ENCODE data around the gene COQ4. TPM values are rescaled to one million over a fixed set of nuclear protein-coding genes. Genes with fewer than 3 reads are reported as not detected.

COQ4 gene
- total and polyA plus RNA-seq, 2 experiments from 2014 or later, result 35.3 to 37.0 TPM

DNA sequence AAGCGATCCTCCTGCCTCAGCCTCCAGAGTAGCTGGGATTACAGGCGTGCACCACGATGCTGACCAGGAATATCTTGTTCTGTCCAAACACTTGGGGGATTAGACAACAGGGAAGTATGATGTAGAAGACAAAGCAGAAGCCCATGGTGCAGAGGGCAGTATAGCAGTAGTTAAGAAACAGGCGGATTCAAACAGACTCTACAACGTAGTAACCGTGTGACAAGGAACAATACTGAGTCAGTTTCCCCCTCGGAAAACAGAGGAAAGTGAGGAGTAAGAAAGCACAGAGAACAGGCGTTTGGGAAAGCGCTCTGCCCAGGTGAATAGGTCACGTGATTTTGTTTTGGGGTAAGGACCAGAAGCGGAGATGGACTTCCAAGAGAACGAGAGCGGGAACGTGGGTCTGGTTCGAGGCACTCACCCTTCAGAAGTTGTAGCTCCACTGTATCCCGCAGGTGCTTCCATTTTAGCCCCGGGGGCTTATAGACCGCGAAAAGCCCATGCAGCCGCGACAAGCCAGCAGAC is 698 bp upstream of the COQ4 start:
- Histone ChIP-seq H3K27me3 (ENCODE audit: insufficient read depth) (no peaks in the 10 kb centered on the region), H3F3A (replicated peaks; ENCODE audit: low read depth) (peaks cover 5% of the 10 kb centered on the region; the same call in 1 of the 2 replicates), H2AFZ (peak overlapping the region; percentile 66), H3K4me2 (peak overlapping the region; percentile 84), H3K4me1 (ENCODE audit: insufficient read depth) (peaks cover 7% of the 10 kb centered on the region), H3K79me2 (replicated peaks; ENCODE audit: insufficient read depth) (peaks cover 18% of the 10 kb centered on the region), H3K36me3 (ENCODE audit: insufficient read depth) (peaks cover 6% of the 10 kb centered on the region), H4K20me1 (replicated peaks; ENCODE audit: insufficient read depth) (no peaks in the 10 kb centered on the region; the same call in none of the 2 replicates), H3K4me3 (peak overlapping the region; percentile 99), H3K9me2 (ENCODE audit: insufficient read depth) (no peaks in the 10 kb centered on the region), H3K27ac (ENCODE audit: low read depth) (peak overlapping the region; percentile 63; the same call in 1 of the 2 replicates)
- TF ChIP-seq STAT1 (IDR thresholded peaks at IDR 0.05; ENCODE audit: unreplicated experiment) (no peak), ZNF331 (CRISPR knock-in tag; IDR thresholded peaks at IDR 0.05; ENCODE audit: low read depth) (no peak), CREB1 (CRISPR knock-in tag; IDR thresholded peaks at IDR 0.05; ENCODE audit: low read depth) (no peak), POLR2AphosphoS5 (IDR thresholded peaks at IDR 0.05; ENCODE audit: low read depth) (no peak), JUNB (IDR thresholded peaks at IDR 0.05; ENCODE audit: unreplicated experiment) (no peak), EZH2phosphoT487 (IDR thresholded peaks at IDR 0.05; ENCODE audit: unreplicated experiment) (no peak), EZH2 (IDR thresholded peaks at IDR 0.05; ENCODE audit: low read depth, unreplicated experiment) (no peak)
- TF ChIP-seq, protein P1, sequence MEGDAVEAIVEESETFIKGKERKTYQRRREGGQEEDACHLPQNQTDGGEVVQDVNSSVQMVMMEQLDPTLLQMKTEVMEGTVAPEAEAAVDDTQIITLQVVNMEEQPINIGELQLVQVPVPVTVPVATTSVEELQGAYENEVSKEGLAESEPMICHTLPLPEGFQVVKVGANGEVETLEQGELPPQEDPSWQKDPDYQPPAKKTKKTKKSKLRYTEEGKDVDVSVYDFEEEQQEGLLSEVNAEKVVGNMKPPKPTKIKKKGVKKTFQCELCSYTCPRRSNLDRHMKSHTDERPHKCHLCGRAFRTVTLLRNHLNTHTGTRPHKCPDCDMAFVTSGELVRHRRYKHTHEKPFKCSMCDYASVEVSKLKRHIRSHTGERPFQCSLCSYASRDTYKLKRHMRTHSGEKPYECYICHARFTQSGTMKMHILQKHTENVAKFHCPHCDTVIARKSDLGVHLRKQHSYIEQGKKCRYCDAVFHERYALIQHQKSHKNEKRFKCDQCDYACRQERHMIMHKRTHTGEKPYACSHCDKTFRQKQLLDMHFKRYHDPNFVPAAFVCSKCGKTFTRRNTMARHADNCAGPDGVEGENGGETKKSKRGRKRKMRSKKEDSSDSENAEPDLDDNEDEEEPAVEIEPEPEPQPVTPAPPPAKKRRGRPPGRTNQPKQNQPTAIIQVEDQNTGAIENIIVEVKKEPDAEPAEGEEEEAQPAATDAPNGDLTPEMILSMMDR (conservative IDR thresholded peaks at IDR 0.05; ENCODE audit: low read depth in 2 of 2), result no peak
- no peak for DNase-seq (ENCODE audit: low spot score)
- peak overlapping the region; percentile 97 for H3K27ac Mint-ChIP-seq
- H3K9me3 Mint-ChIP-seq, result no peaks in the 10 kb centered on the region
- H3K4me3 Mint-ChIP-seq, result peak overlapping the region; percentile 94
- H3K27me3 Mint-ChIP-seq (ENCODE audit: insufficient read depth, low read depth, poor library complexity), result peaks cover 11% of the 10 kb centered on the region
- peaks cover 25% of the 10 kb centered on the region for H3K36me3 Mint-ChIP-seq (ENCODE audit: low read depth)
- H3K4me1 Mint-ChIP-seq, result no peaks in the 10 kb centered on the region
- ATAC-seq, result peak; percentile 25

DNA sequence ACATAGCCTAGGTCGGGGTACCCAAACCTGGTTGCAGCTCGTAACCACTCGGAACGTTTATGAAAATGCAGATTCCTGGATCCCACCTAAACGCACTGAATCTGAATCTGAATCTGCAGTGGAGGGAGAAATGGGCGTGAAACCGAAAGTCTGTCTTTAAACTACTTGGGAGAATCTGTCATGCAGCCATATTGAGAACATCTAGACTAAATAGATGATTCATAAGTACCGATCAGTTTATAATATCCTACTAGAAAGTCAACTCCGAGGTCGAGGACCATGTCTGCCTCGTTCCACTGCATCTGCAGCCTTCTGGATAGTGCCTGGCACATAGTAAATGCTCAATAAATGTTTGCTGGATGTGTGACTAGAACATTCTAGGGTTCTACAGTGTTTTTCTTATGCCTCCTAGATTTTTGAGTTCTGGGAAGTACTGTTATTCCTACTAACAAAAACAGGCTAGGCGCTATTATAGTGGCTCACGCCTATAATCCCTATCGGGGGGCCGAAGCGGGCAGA is 632 bp downstream of the COQ4 start:
- ATAC-seq, result no peak
- H3K79me2 ChIP-seq (replicated peaks; ENCODE audit: insufficient read depth), result peaks cover 18% of the 10 kb centered on the region

More for the DNA sequence above, 632 bp downstream of the COQ4 start:
- peak overlapping the region; percentile 66 for H2AFZ ChIP-seq
- peak overlapping the region; percentile 99 for H3K4me3 ChIP-seq
- no peak for DNase-seq (ENCODE audit: low spot score)
- peaks cover 5% of the 10 kb centered on the region; the same call in 1 of the 2 replicates for H3F3A ChIP-seq (replicated peaks; ENCODE audit: low read depth)
- H3K9me3 Mint-ChIP-seq, result no peaks in the 10 kb centered on the region
- no peaks in the 10 kb centered on the region; the same call in none of the 2 replicates for H4K20me1 ChIP-seq (replicated peaks; ENCODE audit: insufficient read depth)
- H3K4me2 ChIP-seq, result peak overlapping the region; percentile 84
- no peaks in the 10 kb centered on the region for H3K27me3 ChIP-seq (ENCODE audit: insufficient read depth)
- H3K4me1 ChIP-seq (ENCODE audit: insufficient read depth), result peaks cover 7% of the 10 kb centered on the region
- H3K27ac Mint-ChIP-seq, result no peak overlapping the region; the same call in 1 of the 2 replicates
- TF ChIP-seq, protein P2, sequence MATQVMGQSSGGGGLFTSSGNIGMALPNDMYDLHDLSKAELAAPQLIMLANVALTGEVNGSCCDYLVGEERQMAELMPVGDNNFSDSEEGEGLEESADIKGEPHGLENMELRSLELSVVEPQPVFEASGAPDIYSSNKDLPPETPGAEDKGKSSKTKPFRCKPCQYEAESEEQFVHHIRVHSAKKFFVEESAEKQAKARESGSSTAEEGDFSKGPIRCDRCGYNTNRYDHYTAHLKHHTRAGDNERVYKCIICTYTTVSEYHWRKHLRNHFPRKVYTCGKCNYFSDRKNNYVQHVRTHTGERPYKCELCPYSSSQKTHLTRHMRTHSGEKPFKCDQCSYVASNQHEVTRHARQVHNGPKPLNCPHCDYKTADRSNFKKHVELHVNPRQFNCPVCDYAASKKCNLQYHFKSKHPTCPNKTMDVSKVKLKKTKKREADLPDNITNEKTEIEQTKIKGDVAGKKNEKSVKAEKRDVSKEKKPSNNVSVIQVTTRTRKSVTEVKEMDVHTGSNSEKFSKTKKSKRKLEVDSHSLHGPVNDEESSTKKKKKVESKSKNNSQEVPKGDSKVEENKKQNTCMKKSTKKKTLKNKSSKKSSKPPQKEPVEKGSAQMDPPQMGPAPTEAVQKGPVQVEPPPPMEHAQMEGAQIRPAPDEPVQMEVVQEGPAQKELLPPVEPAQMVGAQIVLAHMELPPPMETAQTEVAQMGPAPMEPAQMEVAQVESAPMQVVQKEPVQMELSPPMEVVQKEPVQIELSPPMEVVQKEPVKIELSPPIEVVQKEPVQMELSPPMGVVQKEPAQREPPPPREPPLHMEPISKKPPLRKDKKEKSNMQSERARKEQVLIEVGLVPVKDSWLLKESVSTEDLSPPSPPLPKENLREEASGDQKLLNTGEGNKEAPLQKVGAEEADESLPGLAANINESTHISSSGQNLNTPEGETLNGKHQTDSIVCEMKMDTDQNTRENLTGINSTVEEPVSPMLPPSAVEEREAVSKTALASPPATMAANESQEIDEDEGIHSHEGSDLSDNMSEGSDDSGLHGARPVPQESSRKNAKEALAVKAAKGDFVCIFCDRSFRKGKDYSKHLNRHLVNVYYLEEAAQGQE (IDR thresholded peaks at IDR 0.05; ENCODE audit: unreplicated experiment), result no peak
- no peak for TF ChIP-seq EZH2phosphoT487 (IDR thresholded peaks at IDR 0.05; ENCODE audit: unreplicated experiment)
- no peak for TF ChIP-seq EZH2 (IDR thresholded peaks at IDR 0.05; ENCODE audit: low read depth, unreplicated experiment)
- TF ChIP-seq CREB1 (CRISPR knock-in tag; IDR thresholded peaks at IDR 0.05; ENCODE audit: low read depth), result no peak
- TF ChIP-seq POLR2AphosphoS5 (IDR thresholded peaks at IDR 0.05; ENCODE audit: low read depth), result no peak
- H3K4me1 Mint-ChIP-seq, result no peaks in the 10 kb centered on the region; the same call in 2 of the 3 replicates
- no peaks in the 10 kb centered on the region for H3K9me2 ChIP-seq (ENCODE audit: insufficient read depth)
- H3K4me3 Mint-ChIP-seq, result peak overlapping the region; percentile 94
- H3K36me3 Mint-ChIP-seq (ENCODE audit: low read depth), result peaks cover 21% of the 10 kb centered on the region
- H3K36me3 ChIP-seq (ENCODE audit: insufficient read depth), result peaks cover 6% of the 10 kb centered on the region; the same call in 1 of the 2 replicates
- peaks cover 19% of the 10 kb centered on the region for H3K27me3 Mint-ChIP-seq (ENCODE audit: insufficient read depth, low read depth, poor library complexity)
- H3K27ac ChIP-seq (ENCODE audit: low read depth), result peak overlapping the region; percentile 92; the same call in 1 of the 2 replicates
